SK-N-MC (cell line): ENCODE data around the gene PAIP2.

Experiments used
- EZH2 ChIP-seq: fragments of 200-600 bp; sonication (generic); IDR thresholded peaks from one replicate; pipeline ENCODE4 v1.6.1; 2017; ENCODE audit warnings: antibody characterized with exemption
- FOXP2 ChIP-seq: optimal IDR thresholded peaks from 2 replicates; pipeline ENCODE3; 2011; ENCODE audit warnings: mild to moderate bottlenecking, moderate library complexity; ENCODE audit not compliant: insufficient read depth; ENCODE audit errors: extremely low read length, control extremely low read depth

GRCh38 chr5:139413963-139414362 is 72.3 kb downstream of the PAIP2 start:
- TF ChIP-seq FOXP2 (no peak), EZH2 (no peak)
